Ammon's horn (tissue), 1 donor: ENCODE results near the gene WDPCP.
"Not testable (repeated sequence)": the region's sequence is repeated elsewhere in the genome, so short reads cannot be mapped to it uniquely, and the experiment has no call there.

Experiments
- DNase-seq: peaks from one replicate; pipeline ENCODE4 v3.0.0-alpha.2; 2016; ENCODE audit warnings: low spot score

The WDPCP gene

GRCh38 chr2:63590626-63591408 lies 2.5 kb upstream of the WDPCP start:
- DNase-seq = peak; percentile 24

GRCh38 chr2:63589148-63589958 lies 1.1 kb upstream of the WDPCP start:
- peak; percentile 29 for DNase-seq

- no peak for DNase-seq
Observed at GRCh38 chr2:63587814-63588384, 378 bp downstream of the WDPCP start.

GRCh38 chr2:63582873-63583272 lies 5.4 kb downstream of the WDPCP start:
- DNase-seq = no peak

- peak; percentile 43 for DNase-seq
Observed at GRCh38 chr2:63581298-63581961, 6.8 kb downstream of the WDPCP start.

- no peak for DNase-seq
Observed at GRCh38 chr2:63580651-63581297, 7.5 kb downstream of the WDPCP start.

GRCh38 chr2:63578767-63579166 lies 9.5 kb downstream of the WDPCP start:
- no peak for DNase-seq

GRCh38 chr2:63576546-63576945 lies 11.7 kb downstream of the WDPCP start:
- DNase-seq = no peak

- DNase-seq = not testable (repeated sequence)
Observed at GRCh38 chr2:63573726-63574345, 14.4 kb downstream of the WDPCP start.

- not testable (repeated sequence) for DNase-seq
Observed at GRCh38 chr2:63573026-63573425, 15.3 kb downstream of the WDPCP start.

- DNase-seq = no peak
Observed at GRCh38 chr2:63572001-63572400, 16.3 kb downstream of the WDPCP start.

GRCh38 chr2:63571291-63571690 lies 17.0 kb downstream of the WDPCP start:
- no peak for DNase-seq

GRCh38 chr2:63569740-63570139 lies 18.5 kb downstream of the WDPCP start:
- DNase-seq = no peak

GRCh38 chr2:63562751-63563150 lies 25.5 kb downstream of the WDPCP start:
- no peak for DNase-seq

GRCh38 chr2:63558922-63559321 lies 29.4 kb downstream of the WDPCP start:
- not testable (repeated sequence) for DNase-seq

GRCh38 chr2:63557819-63558218 lies 30.5 kb downstream of the WDPCP start:
- not testable (repeated sequence) for DNase-seq

GRCh38 chr2:63555931-63556330 lies 32.3 kb downstream of the WDPCP start:
- DNase-seq = no peak

GRCh38 chr2:63555299-63555698 lies 33.0 kb downstream of the WDPCP start:
- DNase-seq = no peak

- DNase-seq = no peak
Observed at GRCh38 chr2:63553049-63553448, 35.2 kb downstream of the WDPCP start.

GRCh38 chr2:63545023-63545422 lies 43.3 kb downstream of the WDPCP start:
- no peak for DNase-seq

GRCh38 chr2:63544017-63544627 lies 44.2 kb downstream of the WDPCP start:
- DNase-seq = no peak
